A549 treated with Mapracorat at 1 μM for 4 hours (cell line): Measurements from ENCODE around the gene CRYGN. TPM values are rescaled to one million over a fixed set of nuclear protein-coding genes. Genes with fewer than 3 reads are reported as not detected.

Experiments
- total RNA-seq: library from RNA; stranded (reverse); fragments of 200-300 nt; extraction: Qiagen RNA extraction; gene quantifications from 5 replicates; pipeline ENCODE4 v1.2.3, GENCODE V29; 2022

CRYGN gene
- total RNA-seq, result not detected in 5 replicates

GRCh38 chr7:151439855-151440798 lies at the start of gene CRYGN:
TSS of gene CRYGN (minus strand) at chr7:151440141. CDS start at chr7:151439917, 224 bp downstream.

GRCh38 chr7:151409667-151410404 lies 30.1 kb downstream of the CRYGN start, which contains the start of gene WDR86:
TSS of gene WDR86 (minus strand) at chr7:151410038. CDS start at chr7:151409589, 449 bp downstream.

Other genes with a start within 250 kb of the CRYGN start
- gene H2BK1, start 229.7 kb downstream of the CRYGN start, total RNA-seq, result not detected in 5 replicates
- gene ABCF2, start 212.9 kb downstream of the CRYGN start, total RNA-seq, result 58.0 to 63.8 TPM (median 62.0 TPM) in 5 replicates
- gene CHPF2, start 207.7 kb downstream of the CRYGN start, total RNA-seq, result 34.7 to 47.0 TPM (median 45.1 TPM) in 5 replicates
- 7.7 to 11.6 TPM (median 9.9 TPM) in 5 replicates for gene SMARCD3, start 191.4 kb downstream of the CRYGN start, total RNA-seq
- gene NUB1, start 98.3 kb downstream of the CRYGN start, total RNA-seq, result 34.2 to 44.3 TPM (median 37.2 TPM) in 5 replicates
- 0.11 to 0.39 TPM (median 0.22 TPM) in 5 replicates for gene WDR86, start 30.1 kb downstream of the CRYGN start, total RNA-seq
- gene RHEB, start 79.8 kb upstream of the CRYGN start, total RNA-seq, result 113 to 161 TPM (median 149 TPM) in 5 replicates